ENCODE results near the gene VASH1.

The VASH1 gene

DNA sequence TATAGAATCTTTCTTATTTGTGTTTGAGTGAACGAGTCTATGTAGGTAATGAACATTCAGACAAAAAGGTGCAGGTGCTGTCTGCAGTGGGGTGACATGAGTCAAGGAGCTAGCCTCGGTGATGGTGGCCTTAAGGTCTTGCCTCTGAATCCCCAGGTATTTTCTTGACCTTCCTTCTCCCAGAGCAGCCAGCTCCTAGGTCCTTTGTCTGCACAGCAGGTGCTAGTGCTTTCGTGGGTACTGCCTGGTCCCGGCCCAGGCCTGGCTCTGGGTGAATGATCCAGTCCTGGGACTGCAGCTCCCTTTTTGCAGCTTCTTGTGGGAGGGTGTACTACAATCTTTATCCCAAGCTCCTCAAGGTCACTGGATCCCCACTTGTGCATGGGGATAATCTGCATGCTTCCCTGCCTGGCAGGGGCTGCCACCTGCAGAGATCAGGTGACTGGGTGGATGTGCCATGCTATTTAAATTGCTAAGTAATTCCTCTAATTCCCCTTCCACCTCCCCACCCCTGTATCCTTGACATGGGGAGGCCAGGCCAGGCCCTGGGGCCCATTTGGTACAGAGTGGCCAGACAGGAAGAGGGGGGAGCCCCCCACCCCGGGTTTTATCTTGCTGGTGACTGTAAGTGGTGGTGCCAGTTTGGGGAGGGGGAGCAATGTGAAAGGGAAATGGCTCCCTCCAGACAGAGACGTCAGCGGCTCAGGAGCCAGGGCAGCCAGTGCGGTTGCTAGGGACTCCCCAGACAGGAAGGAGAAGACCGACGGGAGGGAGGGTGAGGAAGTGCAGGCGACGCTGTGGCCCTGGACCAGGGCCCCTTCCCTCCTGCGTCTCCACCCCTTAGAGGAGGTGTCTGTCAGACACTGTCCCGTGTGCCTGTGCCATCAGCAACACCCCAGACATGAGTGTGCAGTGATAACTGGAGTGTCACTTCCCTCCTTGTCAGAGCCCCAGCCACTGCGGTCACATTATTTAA, 6.7 kb downstream of the VASH1 start:
- H3K4me1 ChIP-seq (ENCODE audit: control insufficient read depth, insufficient read depth, low read length), result peaks cover 9% of the 10 kb centered on the region
- H3K27ac ChIP-seq (ENCODE audit: low read depth, low read length), result no peak overlapping the region
- peak overlapping the region; percentile 8 for H3K4me3 ChIP-seq (ENCODE audit: low read length)
- H3K9ac ChIP-seq (ENCODE audit: low read length), result no peak overlapping the region
- H3K27me3 ChIP-seq (ENCODE audit: control insufficient read depth, insufficient read depth, low read length), result peaks cover 2% of the 10 kb centered on the region
- H3K36me3 ChIP-seq (ENCODE audit: control insufficient read depth, insufficient read depth, low read length), result no peaks in the 10 kb centered on the region

DNA sequence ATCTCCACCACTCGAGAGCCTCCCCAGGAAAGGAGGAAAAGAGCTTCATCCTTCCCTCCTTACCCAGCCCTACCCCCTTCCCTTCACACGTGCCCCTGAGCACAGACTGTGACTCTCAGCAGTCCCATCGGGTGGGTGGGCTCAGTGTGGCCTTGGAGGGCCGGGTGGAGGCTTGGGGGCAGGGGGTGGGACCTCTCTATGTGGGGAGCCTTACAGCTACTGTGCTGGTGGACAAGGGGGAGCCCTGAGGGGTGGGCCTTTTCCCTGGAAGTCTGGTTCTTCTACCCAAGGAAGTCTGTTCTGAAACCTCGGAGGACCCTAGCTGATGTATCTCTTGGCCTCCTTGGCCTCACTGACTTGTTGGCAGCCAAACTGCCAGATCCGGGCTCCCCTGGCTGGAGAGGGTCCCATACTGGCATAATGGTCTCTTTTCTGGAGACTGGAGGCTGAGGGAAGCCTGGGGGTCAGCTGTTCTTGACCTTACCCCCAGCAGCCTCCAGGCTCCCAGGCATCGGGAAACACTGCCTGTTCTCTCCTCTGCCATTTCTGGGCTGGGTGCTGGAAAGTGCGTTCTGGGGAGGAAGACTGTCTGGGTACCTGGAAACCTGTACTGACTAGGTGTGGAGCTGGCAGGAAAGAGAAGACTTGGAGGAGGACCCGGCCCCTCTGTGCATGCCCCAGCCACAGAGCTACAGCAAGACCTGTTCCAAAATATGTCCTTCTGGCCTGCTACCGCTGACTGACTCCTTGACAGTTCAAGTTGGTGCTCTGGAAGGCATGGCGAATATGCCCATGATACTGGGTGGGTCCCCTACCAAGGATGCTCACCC, 7.6 kb downstream of the VASH1 start:
- no peaks in the 10 kb centered on the region for H3K36me3 ChIP-seq (ENCODE audit: control insufficient read depth, insufficient read depth, low read length)
- no peaks in the 10 kb centered on the region for H3K27me3 ChIP-seq (ENCODE audit: control insufficient read depth, insufficient read depth, low read length)
- peaks cover 9% of the 10 kb centered on the region for H3K4me1 ChIP-seq (ENCODE audit: control insufficient read depth, insufficient read depth, low read length)
- no peak overlapping the region for H3K27ac ChIP-seq (ENCODE audit: low read depth, low read length)
- H3K4me3 ChIP-seq (ENCODE audit: low read length), result peak overlapping the region; percentile 8
- no peak overlapping the region for H3K9ac ChIP-seq (ENCODE audit: low read length)

- no peak overlapping the region for H3K4me3 ChIP-seq (ENCODE audit: low read length)
- no peak overlapping the region for H3K9ac ChIP-seq (ENCODE audit: low read length)
- no peak overlapping the region for H3K27ac ChIP-seq (ENCODE audit: low read depth, low read length)
- H3K4me1 ChIP-seq (ENCODE audit: control insufficient read depth, insufficient read depth, low read length), result peaks cover 9% of the 10 kb centered on the region
- H3K27me3 ChIP-seq (ENCODE audit: control insufficient read depth, insufficient read depth, low read length), result peaks cover 2% of the 10 kb centered on the region
- no peaks in the 10 kb centered on the region for H3K36me3 ChIP-seq (ENCODE audit: control insufficient read depth, insufficient read depth, low read length)
These were observed 8.5 kb downstream of the VASH1 start for GRCh38 chr14:76769636-76770292.

GRCh38 chr14:76770521-76771436, 9.5 kb downstream of the VASH1 start:
- peaks cover 2% of the 10 kb centered on the region for H3K27me3 ChIP-seq (ENCODE audit: control insufficient read depth, insufficient read depth, low read length)
- peaks cover 9% of the 10 kb centered on the region for H3K4me1 ChIP-seq (ENCODE audit: control insufficient read depth, insufficient read depth, low read length)
- no peaks in the 10 kb centered on the region for H3K36me3 ChIP-seq (ENCODE audit: control insufficient read depth, insufficient read depth, low read length)
- no peak overlapping the region for H3K27ac ChIP-seq (ENCODE audit: low read depth, low read length)
- no peak overlapping the region for H3K9ac ChIP-seq (ENCODE audit: low read length)
- H3K4me3 ChIP-seq (ENCODE audit: low read length), result no peak overlapping the region

DNA sequence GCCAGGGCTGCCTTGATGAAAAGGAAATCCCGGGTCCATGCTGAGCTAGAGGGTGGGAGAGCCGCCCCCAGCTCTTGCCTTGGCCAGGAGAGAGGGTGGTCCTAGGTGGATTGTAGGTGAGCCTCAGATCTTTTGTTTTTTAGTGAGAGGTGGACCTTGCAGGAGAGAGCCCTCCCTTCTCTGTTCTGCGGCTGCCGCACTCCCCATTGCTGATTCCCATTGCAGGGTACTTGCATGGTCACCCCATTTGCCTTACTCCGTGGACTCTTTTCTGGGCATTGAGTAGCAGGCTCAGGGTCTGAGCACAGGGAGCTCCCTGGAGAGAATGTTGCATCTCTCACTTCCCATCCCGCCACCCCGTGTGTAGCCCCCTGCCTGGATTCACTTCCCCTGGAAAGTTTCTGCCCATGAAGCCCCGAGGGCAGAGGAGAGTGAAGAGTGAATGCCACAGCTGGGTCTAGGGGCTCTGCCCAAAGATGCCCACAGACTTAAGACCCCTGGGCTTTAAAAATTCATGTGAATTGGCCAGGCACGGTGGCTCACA, 10.2 kb downstream of the VASH1 start:
- Histone ChIP-seq H3K27ac (ENCODE audit: low read depth, low read length) (no peak overlapping the region), H3K9ac (ENCODE audit: low read length) (no peak overlapping the region), H3K27me3 (ENCODE audit: control insufficient read depth, insufficient read depth, low read length) (peaks cover 2% of the 10 kb centered on the region), H3K36me3 (ENCODE audit: control insufficient read depth, insufficient read depth, low read length) (no peaks in the 10 kb centered on the region), H3K4me3 (ENCODE audit: low read length) (no peak overlapping the region), H3K4me1 (ENCODE audit: control insufficient read depth, insufficient read depth, low read length) (peaks cover 9% of the 10 kb centered on the region)

DNA sequence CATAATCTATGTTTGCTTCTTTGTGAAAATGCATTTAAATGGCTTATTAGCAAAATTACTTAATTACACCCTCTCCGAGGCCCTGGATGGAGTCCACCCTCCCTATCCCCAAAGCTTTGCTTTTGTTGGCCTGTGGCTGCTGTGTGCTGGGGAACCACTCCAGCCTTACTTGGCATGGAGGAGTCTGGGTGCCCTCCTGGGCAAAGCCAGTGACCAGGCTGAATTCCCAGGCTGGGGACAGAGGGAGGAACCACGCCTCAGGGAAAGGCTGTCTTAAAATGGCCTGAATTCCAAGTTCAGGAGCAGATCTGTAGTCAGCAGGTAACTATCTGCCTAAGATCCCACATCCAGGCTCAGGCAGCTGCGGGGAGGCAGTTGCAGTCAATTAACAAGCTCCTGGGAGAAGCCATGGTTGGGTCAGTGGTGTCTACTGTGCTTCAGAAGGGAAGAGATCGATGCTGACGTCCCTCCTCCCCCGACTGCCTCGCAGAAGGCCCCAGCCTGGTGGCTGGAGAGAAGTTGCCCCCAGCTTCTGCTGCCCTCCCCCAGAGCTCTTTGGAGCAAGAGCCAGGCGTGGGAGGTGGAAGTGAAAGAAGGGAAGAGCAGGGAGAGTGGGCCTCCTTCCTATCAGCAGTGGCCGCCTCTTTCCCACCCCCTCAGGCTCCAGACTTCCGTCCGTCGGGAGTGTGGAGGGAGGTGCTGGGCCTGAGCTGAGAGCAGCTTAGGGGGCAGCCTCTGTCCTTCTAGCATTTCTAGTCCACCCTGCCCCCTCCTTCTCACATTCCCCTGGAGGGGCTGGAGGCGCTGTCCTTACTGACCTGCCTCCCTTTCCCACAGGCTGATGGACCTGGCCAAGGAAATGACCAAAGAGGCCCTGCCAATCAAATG, 11.3 kb downstream of the VASH1 start:
- Histone ChIP-seq H3K27ac (ENCODE audit: low read depth, low read length) (peak overlapping the region; percentile 71), H3K4me3 (ENCODE audit: low read length) (no peak overlapping the region), H3K9ac (ENCODE audit: low read length) (no peak overlapping the region), H3K4me1 (ENCODE audit: control insufficient read depth, insufficient read depth, low read length) (peaks cover 9% of the 10 kb centered on the region), H3K36me3 (ENCODE audit: control insufficient read depth, insufficient read depth, low read length) (no peaks in the 10 kb centered on the region), H3K27me3 (ENCODE audit: control insufficient read depth, insufficient read depth, low read length) (peaks cover 2% of the 10 kb centered on the region)

GRCh38 chr14:76773188-76773885, 12.1 kb downstream of the VASH1 start:
- Histone ChIP-seq H3K36me3 (ENCODE audit: control insufficient read depth, insufficient read depth, low read length) (no peaks in the 10 kb centered on the region), H3K9ac (ENCODE audit: low read length) (no peak overlapping the region), H3K27me3 (ENCODE audit: control insufficient read depth, insufficient read depth, low read length) (peaks cover 2% of the 10 kb centered on the region), H3K27ac (ENCODE audit: low read depth, low read length) (peak overlapping the region; percentile 71), H3K4me3 (ENCODE audit: low read length) (no peak overlapping the region), H3K4me1 (ENCODE audit: control insufficient read depth, insufficient read depth, low read length) (peaks cover 7% of the 10 kb centered on the region)

DNA sequence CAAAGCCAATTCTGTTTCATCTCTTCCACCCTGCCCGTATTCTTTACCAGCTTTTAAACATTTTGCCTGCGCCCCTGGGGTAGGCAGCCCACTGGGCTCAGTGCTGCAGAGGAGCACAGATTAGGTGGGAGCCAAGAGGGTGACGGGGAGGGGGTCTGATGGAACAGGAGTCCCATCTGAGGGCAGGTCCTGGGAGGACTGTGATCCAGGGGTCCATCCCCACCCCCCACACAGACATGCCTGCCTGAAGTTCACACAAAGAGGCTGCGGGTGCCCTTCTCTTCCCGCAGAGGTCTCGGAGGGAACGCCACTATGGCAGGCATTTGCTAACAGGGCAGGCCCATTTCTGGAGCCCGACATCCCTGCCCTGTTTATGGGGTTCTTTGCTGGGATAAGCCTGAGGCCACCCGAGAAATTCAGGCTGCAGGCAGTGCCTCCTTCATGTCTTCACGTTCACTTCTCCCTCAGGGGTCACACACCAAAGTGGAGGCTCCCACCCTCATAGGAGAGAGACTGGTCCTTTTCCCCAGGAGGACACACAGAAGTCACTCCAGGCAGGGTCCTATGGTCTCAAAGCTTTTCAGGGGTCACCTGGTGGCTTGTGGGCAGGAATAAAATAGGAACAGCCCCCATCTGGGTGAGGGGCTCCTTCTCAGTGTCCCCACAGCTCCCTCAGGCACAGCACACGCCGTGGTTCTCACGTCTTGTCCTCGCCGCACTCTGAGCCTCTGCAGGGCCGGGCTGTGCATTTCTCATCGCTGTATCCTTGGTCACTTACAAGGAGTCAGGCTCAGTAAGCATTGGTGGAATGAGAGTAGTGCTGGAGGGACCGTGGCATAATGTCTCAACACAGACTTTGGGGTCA, 12.9 kb downstream of the VASH1 start:
- Histone ChIP-seq H3K9ac (ENCODE audit: low read length) (no peak overlapping the region), H3K27ac (ENCODE audit: low read depth, low read length) (peak overlapping the region; percentile 26), H3K4me1 (ENCODE audit: control insufficient read depth, insufficient read depth, low read length) (peaks cover 4% of the 10 kb centered on the region), H3K36me3 (ENCODE audit: control insufficient read depth, insufficient read depth, low read length) (no peaks in the 10 kb centered on the region), H3K4me3 (ENCODE audit: low read length) (no peak overlapping the region), H3K27me3 (ENCODE audit: control insufficient read depth, insufficient read depth, low read length) (peaks cover 2% of the 10 kb centered on the region)

DNA sequence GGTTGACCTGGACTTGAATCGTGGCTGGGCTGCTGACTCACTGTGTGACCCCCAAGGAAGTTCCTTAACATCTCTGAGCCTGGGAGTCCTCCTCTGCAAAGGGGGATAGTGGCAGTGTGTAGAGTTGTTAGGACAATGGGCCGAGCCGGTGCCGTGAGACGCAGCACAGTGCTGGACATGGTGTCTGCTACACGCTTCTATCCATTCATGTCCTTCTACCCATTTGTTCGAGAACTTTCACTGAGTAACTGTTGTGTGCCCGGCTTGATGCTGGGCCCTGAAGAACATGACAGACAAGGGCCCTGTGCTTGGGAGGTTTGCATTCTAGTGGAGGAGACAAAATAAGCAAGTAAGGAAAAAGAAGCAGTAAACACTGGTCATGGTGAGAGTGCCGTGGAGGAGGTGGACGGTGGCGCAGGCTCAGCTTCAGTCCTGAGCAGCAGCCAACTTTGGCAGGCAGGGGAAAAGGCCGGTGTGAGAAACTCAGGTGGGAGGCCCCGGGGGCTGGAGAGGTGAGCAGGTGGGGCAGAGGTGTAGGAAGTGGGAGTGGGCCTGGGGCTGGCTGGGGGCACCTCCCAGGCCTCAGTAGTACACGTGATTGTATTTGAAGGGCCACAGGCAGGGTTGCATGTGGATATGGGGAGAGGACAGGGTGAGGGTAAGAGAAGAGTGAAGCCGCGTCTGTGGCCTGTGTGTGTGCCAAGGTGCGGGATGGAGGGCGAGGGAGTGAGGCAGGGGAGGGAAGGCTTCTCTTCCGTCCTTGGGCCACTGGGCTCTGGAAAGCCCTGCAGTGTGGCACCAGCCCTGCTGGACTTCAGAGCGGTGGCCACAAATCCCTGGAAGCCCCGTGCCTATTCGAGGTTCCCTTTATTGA, 13.8 kb downstream of the VASH1 start:
- H3K4me1 ChIP-seq (ENCODE audit: control insufficient read depth, insufficient read depth, low read length), result peaks cover 4% of the 10 kb centered on the region
- H3K27ac ChIP-seq (ENCODE audit: low read depth, low read length), result no peak overlapping the region
- H3K4me3 ChIP-seq (ENCODE audit: low read length), result no peak overlapping the region
- peaks cover 2% of the 10 kb centered on the region for H3K27me3 ChIP-seq (ENCODE audit: control insufficient read depth, insufficient read depth, low read length)
- no peaks in the 10 kb centered on the region for H3K36me3 ChIP-seq (ENCODE audit: control insufficient read depth, insufficient read depth, low read length)
- no peak overlapping the region for H3K9ac ChIP-seq (ENCODE audit: low read length)
